Adrenal gland (tissue), 5 donors: ENCODE measurements around the gene MED22.

Experiments
- POLR2A ChIP-seq, 2 donors: fragments of 450-650 bp; IDR thresholded peaks; one replicate each; pipeline ENCODE4 v1.6.1; 2017; ENCODE audit warnings: antibody characterized with exemption in 2 of 2, mild to moderate bottlenecking in 2 of 2, moderate library complexity in 1 of 2
- TF ChIP-seq, protein P1 (sequence below), 6 experiments: fragments of 450-650 bp in 4 of 6; fragments of 200-600 bp in 2 of 6; sonication (generic) in 1 of 6; IDR thresholded peaks; 1 replicate in 5 of 6; 2 replicates in 1 of 6; pipeline versions ENCODE4 v1.5.1 to v1.8.0; 2016 to 2021; ENCODE audit warnings: antibody characterized with exemption in 6 of 6, mild to moderate bottlenecking in 2 of 6, moderate library complexity in 1 of 6
- donor health status: DM: no; HTN: no; CAD: no.

DNA sequence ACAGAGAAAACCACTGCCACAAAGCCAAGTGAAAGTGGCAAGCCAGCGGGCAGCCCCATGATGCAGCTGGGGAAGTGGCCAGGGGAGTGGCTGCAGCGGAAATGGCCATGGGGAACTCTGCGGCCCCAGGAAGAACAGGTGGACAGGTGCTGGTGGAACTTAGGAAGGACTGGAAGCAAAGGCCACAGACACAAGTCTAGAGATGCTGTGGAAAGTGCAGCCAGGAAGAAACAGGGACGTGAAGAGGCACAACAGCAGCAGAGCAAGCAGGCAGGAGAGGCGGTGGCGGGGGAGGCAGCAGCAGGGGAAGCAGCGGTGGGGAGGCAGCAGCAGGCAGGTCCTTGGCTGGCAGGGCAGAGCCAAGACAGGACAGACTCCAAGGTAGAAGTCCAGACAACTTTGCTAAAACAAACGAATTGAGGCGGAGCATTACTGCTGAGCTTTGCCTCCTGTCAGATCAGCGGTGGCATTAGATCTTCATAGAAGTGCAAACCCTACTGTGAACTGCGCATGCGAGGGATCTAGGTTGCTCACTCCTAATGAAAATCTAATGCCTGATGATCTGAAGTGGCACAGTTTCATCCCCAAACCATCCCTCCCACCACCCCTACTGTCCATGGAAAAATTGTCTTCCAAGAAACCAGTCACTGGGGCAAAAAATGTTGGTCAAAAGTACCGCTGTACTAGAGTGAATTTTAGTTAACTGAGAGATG lies 23.8 kb downstream of the MED22 start:
- TF ChIP-seq, protein P1, sequence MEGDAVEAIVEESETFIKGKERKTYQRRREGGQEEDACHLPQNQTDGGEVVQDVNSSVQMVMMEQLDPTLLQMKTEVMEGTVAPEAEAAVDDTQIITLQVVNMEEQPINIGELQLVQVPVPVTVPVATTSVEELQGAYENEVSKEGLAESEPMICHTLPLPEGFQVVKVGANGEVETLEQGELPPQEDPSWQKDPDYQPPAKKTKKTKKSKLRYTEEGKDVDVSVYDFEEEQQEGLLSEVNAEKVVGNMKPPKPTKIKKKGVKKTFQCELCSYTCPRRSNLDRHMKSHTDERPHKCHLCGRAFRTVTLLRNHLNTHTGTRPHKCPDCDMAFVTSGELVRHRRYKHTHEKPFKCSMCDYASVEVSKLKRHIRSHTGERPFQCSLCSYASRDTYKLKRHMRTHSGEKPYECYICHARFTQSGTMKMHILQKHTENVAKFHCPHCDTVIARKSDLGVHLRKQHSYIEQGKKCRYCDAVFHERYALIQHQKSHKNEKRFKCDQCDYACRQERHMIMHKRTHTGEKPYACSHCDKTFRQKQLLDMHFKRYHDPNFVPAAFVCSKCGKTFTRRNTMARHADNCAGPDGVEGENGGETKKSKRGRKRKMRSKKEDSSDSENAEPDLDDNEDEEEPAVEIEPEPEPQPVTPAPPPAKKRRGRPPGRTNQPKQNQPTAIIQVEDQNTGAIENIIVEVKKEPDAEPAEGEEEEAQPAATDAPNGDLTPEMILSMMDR (IDR thresholded peaks at IDR 0.05) = no peak
- TF ChIP-seq POLR2A (IDR thresholded peaks at IDR 0.05) = no peak
